GM12878 (cell line): ENCODE measurements around the gene AIP. TPM values are rescaled to one million over a fixed set of nuclear protein-coding genes. Genes with fewer than 3 reads are reported as not detected.

ENCODE experiments used
- ATF3 ChIP-seq: IDR thresholded peaks from 2 replicates; pipeline ENCODE4 v1.6.1; 2011; ENCODE audit warnings: low read depth, mild to moderate bottlenecking, low read length, moderate library complexity, borderline replicate concordance; ENCODE audit errors: extremely low read depth
- BHLHE40 ChIP-seq, 2 experiments: fragments of 450-650 bp in 1 of 2; IDR thresholded peaks; 2 replicates each; pipeline ENCODE4 v1.6.1; 2011 to 2017; ENCODE audit warnings: low read depth in 2 of 2, borderline replicate concordance in 1 of 2, improper control_type of control experiment in 1 of 2, low read length in 1 of 2, mild to moderate bottlenecking in 1 of 2
- CEBPZ ChIP-seq: fragments of 150-350 bp; IDR thresholded peaks from 2 replicates; pipeline ENCODE4 v1.6.1; 2016; ENCODE audit warnings: low read depth, low read length
- DPF2 ChIP-seq: fragments of 450-650 bp; IDR thresholded peaks from 2 replicates; pipeline ENCODE4 v1.6.1; 2017; ENCODE audit warnings: mild to moderate bottlenecking
- ETV6 ChIP-seq, 2 experiments: fragments of 450-650 bp in 1 of 2; IDR thresholded peaks in 1 of 2; conservative IDR thresholded peaks in 1 of 2; 2 replicates each; pipeline ENCODE4 v1.6.1; 2014; ENCODE audit warnings: antibody characterized with exemption in 1 of 2, borderline replicate concordance in 1 of 2, low read depth in 1 of 2, mild to moderate bottlenecking in 1 of 2, moderate library complexity in 1 of 2
- IKZF2 ChIP-seq, 2 experiments: fragments of 450-650 bp; IDR thresholded peaks; 2 replicates each; pipeline ENCODE4 v1.6.1; 2017; ENCODE audit warnings: mild to moderate bottlenecking in 2 of 2, moderate library complexity in 2 of 2
- JUNB ChIP-seq: IDR thresholded peaks from 2 replicates; pipeline ENCODE4 v1.6.1; 2016; ENCODE audit warnings: antibody characterized with exemption, mild to moderate bottlenecking
- JUND ChIP-seq: IDR thresholded peaks from 2 replicates; pipeline ENCODE4 v1.6.1; 2012; ENCODE audit warnings: low read depth, mild to moderate bottlenecking, low read length, improper control_type of control experiment, moderate library complexity
- KAT2A ChIP-seq: conservative IDR thresholded peaks from 2 replicates; pipeline ENCODE4 v1.6.1; 2011; ENCODE audit warnings: low read depth, low read length; ENCODE audit not compliant: control insufficient read depth
- KDM1A ChIP-seq: fragments of 200-600 bp; sonication (generic); IDR thresholded peaks from 2 replicates; pipeline ENCODE4 v1.6.1; 2016; ENCODE audit warnings: borderline replicate concordance
- PAX8 ChIP-seq: fragments of 450-650 bp; IDR thresholded peaks from 2 replicates; pipeline ENCODE4 v1.6.1; 2017; ENCODE audit warnings: mild to moderate bottlenecking, moderate library complexity
- RFX5 ChIP-seq: IDR thresholded peaks from 2 replicates; pipeline ENCODE4 v1.6.1; 2011; ENCODE audit warnings: low read depth, low read length, improper control_type of control experiment
- RUNX3 ChIP-seq: IDR thresholded peaks from 2 replicates; pipeline ENCODE4 v1.6.1; 2012; ENCODE audit warnings: low read length, inconsistent platforms
- SIN3A ChIP-seq: IDR thresholded peaks from 2 replicates; pipeline ENCODE4 v1.6.1; 2012; ENCODE audit warnings: low read depth, low read length, improper control_type of control experiment
- SP1 ChIP-seq: IDR thresholded peaks from one replicate; pipeline ENCODE4 v1.6.1; 2011; ENCODE audit warnings: low read depth, low read length
- SRF ChIP-seq, 2 experiments: IDR thresholded peaks; 2 replicates each; pipeline ENCODE4 v1.6.1; 2011; ENCODE audit warnings: low read depth in 2 of 2, low read length in 2 of 2, mild to moderate bottlenecking in 1 of 2, moderate library complexity in 1 of 2
- YBX1 ChIP-seq: fragments of 450-650 bp; IDR thresholded peaks from 2 replicates; pipeline ENCODE4 v1.6.1; 2016; ENCODE audit warnings: antibody characterized with exemption
- ZBTB33 ChIP-seq: fragments of 450-650 bp; IDR thresholded peaks from 2 replicates; pipeline ENCODE4 v1.6.1; 2017; ENCODE audit warnings: mild to moderate bottlenecking
- ZNF384 ChIP-seq: IDR thresholded peaks from 2 replicates; pipeline ENCODE4 v1.6.1; 2012; ENCODE audit warnings: low read depth, mild to moderate bottlenecking, low read length, improper control_type of control experiment, borderline replicate concordance
- ZNF592 ChIP-seq: fragments of 450-650 bp; IDR thresholded peaks from 2 replicates; pipeline ENCODE4 v1.6.1; 2017; ENCODE audit warnings: mild to moderate bottlenecking, moderate library complexity
- polyA plus RNA-seq, 11 experiments: library from polyadenylated mRNA; depleted of rRNA in 4 of 11; unstranded in 6 of 11; stranded (reverse) in 5 of 11; fragments of >200 nt; fragmentation: Nextera tagmentation in 4 of 11; fragmentation: Illumina TruSeq in 1 of 11; extraction: Ambion mirVana in 4 of 11; extraction: Trizol in 1 of 11; gene quantifications; 1 replicate in 1 of 11; 2 replicates in 10 of 11; pipeline versions ENCODE4 v1.2.1 to v1.2.3, GENCODE V29; 2011 to 2016; ENCODE audit warnings: inconsistent platforms in 2 of 11, missing spikeins in 2 of 11, low read depth in 1 of 11
- total RNA-seq, 4 experiments: library from RNA; depleted of rRNA in 3 of 4; stranded (reverse); fragments of >200 nt in 3 of 4; fragmentation: Illumina TruSeq in 1 of 4; extraction: Trizol in 1 of 4; gene quantifications; 2 replicates each; pipeline versions ENCODE4 v1.2.1 to v1.2.3, GENCODE V29; 2013 to 2021

Gene AIP
- total and polyA plus RNA-seq, 10 of the 15 experiments (the other 5 are each of a cell fraction or from before 2014, with no cell fraction given), result 12.6 to 164 (median 104) TPM

- TF ChIP-seq ZBTB33 (0 out of 2 replicates have a peak, but pooled peaks have one; percentile 55), ZNF384 (no peak), ETV6 (conservative IDR thresholded peaks at IDR 0.05 in 1 of 2, IDR thresholded peaks at IDR 0.05 in 1 of 2; ENCODE audit: borderline replicate concordance in 1 of 2, low read depth in 1 of 2) (peak in 1 of 2 experiments; percentile 37; a peak in 1 of 4 replicates), RFX5 (peak; percentile 14; the same call in 1 of the 2 replicates), YBX1 (0 out of 2 replicates have a peak, but pooled peaks have one; percentile 11), RUNX3 (no peak), CEBPZ (no peak), JUNB (peak; percentile 73), IKZF2 (IDR thresholded peaks at IDR 0.05) (peak; percentile 97 to 98), DPF2 (peak; percentile 100), SIN3A (0 out of 2 replicates have a peak, but pooled peaks have one; percentile 8), BHLHE40 (IDR thresholded peaks at IDR 0.05; ENCODE audit: borderline replicate concordance in 1 of 2, low read depth in 2 of 2, low read length in 1 of 2) (peak in 1 of 2 experiments; percentile 74; a peak in 2 of 4 replicates), SRF (IDR thresholded peaks at IDR 0.05; ENCODE audit: low read depth in 2 of 2, low read length in 2 of 2) (no peak), SP1 (peak; percentile 79), KDM1A (no peak), KAT2A (no peak), PAX8 (no peak), ATF3 (no peak), JUND (no peak), ZNF592 (peak; percentile 13; the same call in 1 of the 2 replicates)
Measured at GRCh38 chr11:67486481-67487195, 3.8 kb downstream of the AIP start (continued).
